IPS-18c (cell line): ENCODE data around the gene COPS6.

Source experiments
- H3K4me3 ChIP-seq: 2 replicates; pipeline ENCODE4 v1.7.0; 2013; ENCODE audit warnings: low read depth, mild to moderate bottlenecking, low read length, moderate library complexity; ENCODE audit not compliant: insufficient read depth
- H3K9me3 ChIP-seq: one replicate; pipeline ENCODE4 v1.6.1; 2013; ENCODE audit warnings: mild to moderate bottlenecking, low read length, moderate library complexity; ENCODE audit not compliant: control insufficient read depth, insufficient read depth

COPS6 gene

GRCh38 chr7:100132126-100132525, 43.4 kb downstream of the COPS6 start:
- no peak overlapping the region for H3K4me3 ChIP-seq
- no peaks in the 10 kb centered on the region for H3K9me3 ChIP-seq

- H3K9me3 ChIP-seq, result no peaks in the 10 kb centered on the region
- no peak overlapping the region for H3K4me3 ChIP-seq
Observed at GRCh38 chr7:100132697-100133151, 44.0 kb downstream of the COPS6 start.

GRCh38 chr7:100137851-100138760, 49.3 kb downstream of the COPS6 start:
- Histone ChIP-seq H3K9me3 (no peaks in the 10 kb centered on the region), H3K4me3 (no peak overlapping the region)

- Histone ChIP-seq H3K9me3 (no peaks in the 10 kb centered on the region), H3K4me3 (no peak overlapping the region)
Observed at GRCh38 chr7:100141555-100141949, 52.8 kb downstream of the COPS6 start.
